HEK293 (cell line): ENCODE data around the gene OPTN.

Source experiments
- CTCF ChIA-PET: fragments of 350-600 bp; formaldehyde crosslinking; extraction: SDS; loops from one replicate; lab custom pipeline; 2021; ENCODE audit warnings: antibody characterized with exemption; lab: Yijun Ruan, JAX
- POLR2A ChIA-PET: fragments of 300-600 bp; formaldehyde crosslinking; extraction: SDS; loops from one replicate; lab custom pipeline; 2020; ENCODE audit warnings: antibody characterized with exemption, inconsistent platforms; lab: Yijun Ruan, JAX
- H3K27ac ChIP-seq: fragments of 200-500 bp; sonication (Bioruptor generic); 2 replicates; pipeline ENCODE4 v1.5.1; 2014; ENCODE audit warnings: low read depth, low read length, control low read depth, inconsistent platforms; ENCODE audit errors: extremely low read depth
- H3K36me3 ChIP-seq, 2 experiments: fragments of 200-500 bp in 1 of 2; sonication (Bioruptor generic) in 1 of 2; 1 replicate in 1 of 2; 2 replicates in 1 of 2; pipeline ENCODE4 v1.5.1; 2014 to 2017; ENCODE audit warnings: inconsistent platforms in 2 of 2, low read length in 2 of 2; ENCODE audit not compliant: control insufficient read depth in 2 of 2, insufficient read depth in 1 of 2
- H3K4me1 ChIP-seq: fragments of 200-500 bp; sonication (Bioruptor generic); 2 replicates; pipeline ENCODE4 v1.5.1; 2014; ENCODE audit warnings: mild to moderate bottlenecking, low read length, inconsistent platforms; ENCODE audit not compliant: control insufficient read depth, insufficient read depth
- H3K4me3 ChIP-seq: 2 replicates; pipeline ENCODE4 v1.5.1; 2011; ENCODE audit warnings: low read depth, mild to moderate bottlenecking, control low read depth, low read length, moderate library complexity
- H3K9me3 ChIP-seq: fragments of 200-500 bp; sonication (Bioruptor generic); 2 replicates; pipeline ENCODE4 v1.5.1; 2014; ENCODE audit warnings: low read depth, low read length, inconsistent platforms; ENCODE audit not compliant: control insufficient read depth, insufficient read depth
- EGR2 ChIP-seq: fragments of 450-650 bp; formaldehyde crosslinking; IDR thresholded peaks from 2 replicates; pipeline ENCODE4 v1.5.1; 2016; ENCODE audit warnings: low read depth, missing biosample characterization, missing genetic modification characterization
- GLI4 ChIP-seq: fragments of 450-650 bp; formaldehyde crosslinking; IDR thresholded peaks from 2 replicates; pipeline ENCODE4 v1.5.1; 2016; ENCODE audit warnings: missing biosample characterization, missing genetic modification characterization
- MEIS1 ChIP-seq: sonication (generic); formaldehyde crosslinking; IDR thresholded peaks from 2 replicates; pipeline ENCODE4 v1.8.1; 2022; ENCODE audit warnings: missing genetic modification reagents, mild to moderate bottlenecking, borderline replicate concordance
- SCRT1 ChIP-seq: fragments of 450-650 bp; formaldehyde crosslinking; IDR thresholded peaks from 2 replicates; pipeline ENCODE4 v1.5.1; 2016; ENCODE audit warnings: missing biosample characterization, missing genetic modification characterization, borderline replicate concordance
- ZBTB21 ChIP-seq: fragments of 450-650 bp; formaldehyde crosslinking; IDR thresholded peaks from 2 replicates; pipeline ENCODE4 v1.5.1; 2017; ENCODE audit warnings: missing biosample characterization, missing genetic modification characterization
- ZBTB7A ChIP-seq: fragments of 450-650 bp; formaldehyde crosslinking; IDR thresholded peaks from 2 replicates; pipeline ENCODE4 v1.5.1; 2016; ENCODE audit warnings: low read depth, missing biosample characterization, missing genetic modification characterization
- ZIC2 ChIP-seq: fragments of 450-650 bp; formaldehyde crosslinking; IDR thresholded peaks from 2 replicates; pipeline ENCODE4 v1.5.1; 2016; ENCODE audit warnings: missing biosample characterization, missing genetic modification characterization
- ZNF112 ChIP-seq: fragments of 450-650 bp; formaldehyde crosslinking; IDR thresholded peaks from 2 replicates; pipeline ENCODE4 v1.5.0; 2017; ENCODE audit warnings: missing biosample characterization, missing genetic modification characterization
- ZNF133 ChIP-seq: fragments of 450-650 bp; formaldehyde crosslinking; IDR thresholded peaks from 2 replicates; pipeline ENCODE4 v1.5.1; 2016; ENCODE audit warnings: missing biosample characterization, missing genetic modification characterization
- ZNF157 ChIP-seq: fragments of 450-650 bp; formaldehyde crosslinking; IDR thresholded peaks from 2 replicates; pipeline ENCODE4 v1.5.1; 2016; ENCODE audit warnings: missing biosample characterization, missing genetic modification characterization
- ZNF174 ChIP-seq: fragments of 450-650 bp; formaldehyde crosslinking; IDR thresholded peaks from 2 replicates; pipeline ENCODE4 v1.5.0; 2017; ENCODE audit warnings: missing biosample characterization, mild to moderate bottlenecking, missing genetic modification characterization
- ZNF266 ChIP-seq: fragments of 450-650 bp; formaldehyde crosslinking; IDR thresholded peaks from 2 replicates; pipeline ENCODE4 v1.5.1; 2016; ENCODE audit warnings: missing biosample characterization, missing genetic modification characterization, low read depth
- ZNF354C ChIP-seq: fragments of 450-650 bp; formaldehyde crosslinking; IDR thresholded peaks from 2 replicates; pipeline ENCODE4 v1.5.1; 2016; ENCODE audit warnings: missing biosample characterization, missing genetic modification characterization, low read depth, borderline replicate concordance
- ZNF433 ChIP-seq: fragments of 450-650 bp; formaldehyde crosslinking; IDR thresholded peaks from 2 replicates; pipeline ENCODE4 v1.5.1; 2016; ENCODE audit warnings: missing biosample characterization, missing genetic modification characterization, low read depth
- TF ChIP-seq, protein P1 (sequence below): fragments of 450-650 bp; formaldehyde crosslinking; conservative IDR thresholded peaks from 2 replicates; pipeline ENCODE4 v1.5.1; 2016; ENCODE audit warnings: low read depth, missing biosample characterization, missing genetic modification characterization
- TF ChIP-seq, protein P2 (sequence below): fragments of 450-650 bp; formaldehyde crosslinking; IDR thresholded peaks from 2 replicates; pipeline ENCODE4 v1.5.1; 2016; ENCODE audit warnings: missing biosample characterization, missing genetic modification characterization
- TF ChIP-seq, protein P3 (sequence below): fragments of 450-650 bp; formaldehyde crosslinking; IDR thresholded peaks from 2 replicates; pipeline ENCODE4 v1.5.1; 2017; ENCODE audit warnings: missing biosample characterization, missing genetic modification characterization

OPTN gene

GRCh38 chr10:13120786-13121499, 21.0 kb downstream of the OPTN start (continued):
- TF ChIP-seq, protein P1, sequence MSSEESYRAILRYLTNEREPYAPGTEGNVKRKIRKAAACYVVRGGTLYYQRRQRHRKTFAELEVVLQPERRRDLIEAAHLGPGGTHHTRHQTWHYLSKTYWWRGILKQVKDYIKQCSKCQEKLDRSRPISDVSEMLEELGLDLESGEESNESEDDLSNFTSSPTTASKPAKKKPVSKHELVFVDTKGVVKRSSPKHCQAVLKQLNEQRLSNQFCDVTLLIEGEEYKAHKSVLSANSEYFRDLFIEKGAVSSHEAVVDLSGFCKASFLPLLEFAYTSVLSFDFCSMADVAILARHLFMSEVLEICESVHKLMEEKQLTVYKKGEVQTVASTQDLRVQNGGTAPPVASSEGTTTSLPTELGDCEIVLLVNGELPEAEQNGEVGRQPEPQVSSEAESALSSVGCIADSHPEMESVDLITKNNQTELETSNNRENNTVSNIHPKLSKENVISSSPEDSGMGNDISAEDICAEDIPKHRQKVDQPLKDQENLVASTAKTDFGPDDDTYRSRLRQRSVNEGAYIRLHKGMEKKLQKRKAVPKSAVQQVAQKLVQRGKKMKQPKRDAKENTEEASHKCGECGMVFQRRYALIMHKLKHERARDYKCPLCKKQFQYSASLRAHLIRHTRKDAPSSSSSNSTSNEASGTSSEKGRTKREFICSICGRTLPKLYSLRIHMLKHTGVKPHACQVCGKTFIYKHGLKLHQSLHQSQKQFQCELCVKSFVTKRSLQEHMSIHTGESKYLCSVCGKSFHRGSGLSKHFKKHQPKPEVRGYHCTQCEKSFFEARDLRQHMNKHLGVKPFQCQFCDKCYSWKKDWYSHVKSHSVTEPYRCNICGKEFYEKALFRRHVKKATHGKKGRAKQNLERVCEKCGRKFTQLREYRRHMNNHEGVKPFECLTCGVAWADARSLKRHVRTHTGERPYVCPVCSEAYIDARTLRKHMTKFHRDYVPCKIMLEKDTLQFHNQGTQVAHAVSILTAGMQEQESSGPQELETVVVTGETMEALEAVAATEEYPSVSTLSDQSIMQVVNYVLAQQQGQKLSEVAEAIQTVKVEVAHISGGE = no peak
- TF ChIP-seq ZNF433 = no peak
- TF ChIP-seq ZNF266 (tag by site-specific recombination) = no peak
- no peak for TF ChIP-seq ZNF157 (tag by site-specific recombination)

DNA sequence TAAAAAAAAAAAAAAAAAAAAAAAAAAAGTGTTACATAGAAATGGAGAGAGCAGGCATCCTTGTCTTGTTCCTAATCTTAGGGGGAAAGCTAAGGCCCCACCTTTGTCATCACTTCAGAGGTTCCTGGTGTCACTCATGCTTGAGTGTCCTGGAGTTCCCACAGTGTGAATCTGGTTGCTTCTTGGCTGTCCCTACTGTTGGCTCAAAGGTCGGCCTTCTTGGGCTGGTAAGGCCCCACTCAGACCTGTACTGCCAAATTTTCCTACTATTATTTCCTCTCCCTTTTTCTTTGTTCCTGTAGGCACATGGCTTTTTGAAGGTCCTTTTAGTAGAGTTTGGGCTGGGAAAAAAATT, 21.5 kb downstream of the OPTN start:
- no peaks in the 10 kb centered on the region for H3K9me3 ChIP-seq
- H3K4me1 ChIP-seq = no peaks in the 10 kb centered on the region
- TF ChIP-seq ZNF174 (tag by site-specific recombination) (no peak), EGR2 (tag by site-specific recombination) (no peak), MEIS1 (CRISPR knock-in tag) (no peak)
- TF ChIP-seq, protein P2, sequence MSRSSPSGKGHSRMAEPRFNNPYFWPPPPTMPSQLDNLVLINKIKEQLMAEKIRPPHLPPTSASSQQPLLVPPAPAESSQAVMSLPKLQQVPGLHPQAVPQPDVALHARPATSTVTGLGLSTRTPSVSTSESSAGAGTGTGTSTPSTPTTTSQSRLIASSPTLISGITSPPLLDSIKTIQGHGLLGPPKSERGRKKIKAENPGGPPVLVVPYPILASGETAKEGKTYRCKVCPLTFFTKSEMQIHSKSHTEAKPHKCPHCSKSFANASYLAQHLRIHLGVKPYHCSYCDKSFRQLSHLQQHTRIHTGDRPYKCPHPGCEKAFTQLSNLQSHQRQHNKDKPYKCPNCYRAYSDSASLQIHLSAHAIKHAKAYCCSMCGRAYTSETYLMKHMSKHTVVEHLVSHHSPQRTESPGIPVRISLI (tag by site-specific recombination) = 0 out of 2 replicates have a peak, but pooled peaks have one; percentile 19
- peaks cover 19 to 83% of the 10 kb centered on the region in 2 experiments for H3K36me3 ChIP-seq
- POLR2A ChIA-PET = no interaction called here
- CTCF ChIA-PET = no interaction called here
- H3K4me3 ChIP-seq = no peak overlapping the region
- no peak overlapping the region for H3K27ac ChIP-seq

- H3K36me3 ChIP-seq = peaks cover 43 to 66% of the 10 kb centered on the region in 2 experiments
- TF ChIP-seq ZBTB7A (tag by site-specific recombination) (no peak), SCRT1 (no peak), ZNF354C (tag by site-specific recombination) (no peak), ZNF133 (tag by site-specific recombination) (no peak), ZBTB21 (tag by site-specific recombination) (no peak), ZIC2 (tag by site-specific recombination) (no peak), GLI4 (tag by site-specific recombination) (no peak), ZNF112 (tag by site-specific recombination) (no peak)
- TF ChIP-seq, protein P3, sequence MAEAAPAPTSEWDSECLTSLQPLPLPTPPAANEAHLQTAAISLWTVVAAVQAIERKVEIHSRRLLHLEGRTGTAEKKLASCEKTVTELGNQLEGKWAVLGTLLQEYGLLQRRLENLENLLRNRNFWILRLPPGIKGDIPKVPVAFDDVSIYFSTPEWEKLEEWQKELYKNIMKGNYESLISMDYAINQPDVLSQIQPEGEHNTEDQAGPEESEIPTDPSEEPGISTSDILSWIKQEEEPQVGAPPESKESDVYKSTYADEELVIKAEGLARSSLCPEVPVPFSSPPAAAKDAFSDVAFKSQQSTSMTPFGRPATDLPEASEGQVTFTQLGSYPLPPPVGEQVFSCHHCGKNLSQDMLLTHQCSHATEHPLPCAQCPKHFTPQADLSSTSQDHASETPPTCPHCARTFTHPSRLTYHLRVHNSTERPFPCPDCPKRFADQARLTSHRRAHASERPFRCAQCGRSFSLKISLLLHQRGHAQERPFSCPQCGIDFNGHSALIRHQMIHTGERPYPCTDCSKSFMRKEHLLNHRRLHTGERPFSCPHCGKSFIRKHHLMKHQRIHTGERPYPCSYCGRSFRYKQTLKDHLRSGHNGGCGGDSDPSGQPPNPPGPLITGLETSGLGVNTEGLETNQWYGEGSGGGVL (tag by site-specific recombination) = no peak
- TF ChIP-seq, all 188 proteins: peak for 0
- Histone ChIP-seq H3K4me3 (no peak overlapping the region), H3K27ac (no peak overlapping the region), H3K4me1 (no peaks in the 10 kb centered on the region), H3K9me3 (no peaks in the 10 kb centered on the region)
- ChIA-PET POLR2A (no interaction called here), CTCF (interaction anchor here (0.9 kb wide), 1 partner anchor 11 kb away, joined by 5 read pairs; no protein-coding TSS in a partner anchor)
These were observed 36.7 kb downstream of the OPTN start for GRCh38 chr10:13136651-13137050.
